GM23338 (cell line): ENCODE measurements around the gene TEKT4. TPM values are rescaled to one million over a fixed set of nuclear protein-coding genes. Genes with fewer than 3 reads are reported as not detected.
"Not testable (repeated sequence)": the region's sequence is repeated elsewhere in the genome, so short reads cannot be mapped to it uniquely, and the experiment has no call there.

Experiments
- ATAC-seq: fragments of 200-7000 bp; cut with Tn5 transposase; 3 replicates; pipeline ENCODE4 v1.9.1; 2020
- DNase-seq: peaks from one replicate; pipeline ENCODE4 v3.0.0-alpha.2; 2015; ENCODE audit warnings: low spot score
- H2AFZ ChIP-seq: fragments of 200-600 bp; sonication (generic); 2 replicates; pipeline ENCODE4 v1.8.0; 2016; ENCODE audit warnings: antibody characterized with exemption, mild to moderate bottlenecking, moderate library complexity
- H3F3A ChIP-seq: fragments of 200-600 bp; sonication (generic); replicated peaks from 2 replicates; pipeline ENCODE4 v1.8.0; 2017; ENCODE audit warnings: antibody characterized with exemption, mixed run types, low read depth
- H3K27ac ChIP-seq: fragments of 200-600 bp; sonication (generic); 2 replicates; pipeline ENCODE4 v1.6.1; 2016; ENCODE audit warnings: low read depth
- H3K27me3 ChIP-seq: fragments of 200-600 bp; sonication (generic); 2 replicates; pipeline ENCODE4 v1.8.0; 2016; ENCODE audit warnings: mild to moderate bottlenecking, mixed run types, moderate library complexity; ENCODE audit not compliant: insufficient read depth
- H3K36me3 ChIP-seq: fragments of 200-600 bp; sonication (generic); 2 replicates; pipeline ENCODE4 v1.8.0; 2016; ENCODE audit warnings: mild to moderate bottlenecking; ENCODE audit not compliant: insufficient read depth
- H3K4me1 ChIP-seq: fragments of 200-600 bp; sonication (generic); 2 replicates; pipeline ENCODE4 v1.8.0; 2016; ENCODE audit warnings: mild to moderate bottlenecking, moderate library complexity; ENCODE audit not compliant: insufficient read depth
- H3K4me2 ChIP-seq: fragments of 200-600 bp; sonication (generic); 2 replicates; pipeline ENCODE4 v1.7.1; 2017; ENCODE audit warnings: mixed run types
- H3K4me3 ChIP-seq: fragments of 200-600 bp; sonication (generic); 2 replicates; pipeline ENCODE4 v1.6.1; 2016; ENCODE audit warnings: mixed run types
- H3K79me2 ChIP-seq: fragments of 200-600 bp; sonication (generic); replicated peaks from 2 replicates; pipeline ENCODE4 v1.8.0; 2017; ENCODE audit warnings: mild to moderate bottlenecking; ENCODE audit not compliant: insufficient read depth
- H3K9me2 ChIP-seq: fragments of 200-600 bp; sonication (generic); 2 replicates; pipeline ENCODE4 v1.8.0; 2017; ENCODE audit not compliant: insufficient read depth
- H4K20me1 ChIP-seq: fragments of 200-600 bp; sonication (generic); replicated peaks from 2 replicates; pipeline ENCODE4 v1.8.0; 2017; ENCODE audit warnings: mild to moderate bottlenecking; ENCODE audit not compliant: insufficient read depth
- H3K27ac Mint-ChIP-seq: 2 replicates; pipeline ENCODE4 v1.8.0; 2020; ENCODE audit warnings: inconsistent platforms, mild to moderate bottlenecking, moderate library complexity, mixed read lengths
- H3K27me3 Mint-ChIP-seq: 3 replicates; pipeline ENCODE4 v1.8.0; 2022; ENCODE audit warnings: low read depth, mild to moderate bottlenecking, moderate library complexity, mixed read lengths, inconsistent platforms; ENCODE audit not compliant: insufficient read depth, poor library complexity
- H3K36me3 Mint-ChIP-seq: 3 replicates; pipeline ENCODE4 v1.8.0; 2021; ENCODE audit warnings: low read depth, mild to moderate bottlenecking, inconsistent platforms, moderate library complexity, mixed read lengths
- H3K4me1 Mint-ChIP-seq: 3 replicates; pipeline ENCODE4 v1.8.0; 2020; ENCODE audit warnings: mild to moderate bottlenecking, inconsistent platforms, mixed read lengths
- H3K4me3 Mint-ChIP-seq: 3 replicates; pipeline ENCODE4 v1.8.0; 2021; ENCODE audit warnings: moderate library complexity, mild to moderate bottlenecking, inconsistent platforms, mixed read lengths
- H3K9me3 Mint-ChIP-seq: 3 replicates; pipeline ENCODE4 v1.8.0; 2020; ENCODE audit warnings: moderate library complexity, mild to moderate bottlenecking, inconsistent platforms, mixed read lengths
- EZH2 ChIP-seq: fragments of 200-600 bp; sonication (generic); IDR thresholded peaks from one replicate; pipeline ENCODE4 v1.8.0; 2017; ENCODE audit warnings: antibody characterized with exemption, mild to moderate bottlenecking, low read depth; ENCODE audit not compliant: unreplicated experiment
- EZH2phosphoT487 ChIP-seq: fragments of 200-600 bp; sonication (generic); IDR thresholded peaks from one replicate; pipeline ENCODE4 v1.8.1; 2018; ENCODE audit warnings: antibody characterized with exemption; ENCODE audit not compliant: unreplicated experiment
- JUNB ChIP-seq: IDR thresholded peaks from one replicate; pipeline ENCODE4 v1.6.1; 2016; ENCODE audit warnings: antibody characterized with exemption; ENCODE audit not compliant: unreplicated experiment
- NANOG ChIP-seq: IDR thresholded peaks from 2 replicates; pipeline ENCODE4 v1.6.1; 2016; ENCODE audit warnings: antibody characterized with exemption, borderline replicate concordance
- STAT1 ChIP-seq: IDR thresholded peaks from one replicate; pipeline ENCODE4 v1.6.1; 2016; ENCODE audit warnings: antibody characterized with exemption; ENCODE audit not compliant: unreplicated experiment
- ZNF114 ChIP-seq: fragments of 250-450 bp; sonication (Bioruptor Pico); IDR thresholded peaks from 2 replicates; pipeline ENCODE4 v1.5.0; 2020; ENCODE audit warnings: mild to moderate bottlenecking, moderate library complexity
- polyA plus RNA-seq: library from polyadenylated mRNA; unstranded; fragments of >200 nt; fragmentation: Nextera tagmentation; extraction: Ambion mirVana; gene quantifications from 2 replicates; pipeline ENCODE4 v1.2.1, GENCODE V29; 2016
- total RNA-seq: library from RNA; depleted of rRNA; stranded (reverse); fragments of >200 nt; shearing (Covaris generic); gene quantifications from 2 replicates; pipeline ENCODE4 v1.2.3, GENCODE V29; 2014
- TF ChIP-seq, protein P1 (sequence below): IDR thresholded peaks from one replicate; pipeline ENCODE4 v1.6.1; 2018; ENCODE audit warnings: antibody characterized with exemption; ENCODE audit not compliant: unreplicated experiment
- TF ChIP-seq, protein P2 (sequence below): fragments of 250-450 bp; sonication (Bioruptor Pico); IDR thresholded peaks from 2 replicates; pipeline ENCODE4 v1.5.0; 2020; ENCODE audit warnings: mild to moderate bottlenecking, moderate library complexity

The TEKT4 gene
- total and polyA plus RNA-seq, 2 experiments from 2014 or later = not detected

DNA sequence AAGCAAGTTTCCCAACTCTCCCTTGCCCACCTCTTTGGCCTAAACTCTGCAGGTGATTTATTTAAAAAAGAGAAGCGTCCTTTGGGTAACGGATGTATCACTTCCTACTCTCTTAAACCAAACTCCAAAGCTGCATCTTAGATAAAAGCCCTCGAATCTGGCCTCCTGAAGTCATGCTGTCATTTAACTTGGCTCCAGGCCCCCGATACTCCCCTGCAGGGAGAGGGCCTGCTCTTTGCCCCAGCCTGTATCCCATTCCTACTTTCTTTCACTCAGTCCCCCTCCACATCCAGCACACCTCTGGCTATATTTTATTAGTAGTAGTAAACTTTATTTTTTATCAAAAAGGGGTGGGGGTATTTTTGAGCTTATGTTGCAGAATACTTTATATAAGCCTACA is 19.0 kb downstream of the TEKT4 start:
- peaks cover 52% of the 10 kb centered on the region for H3K4me1 ChIP-seq
- TF ChIP-seq STAT1 (no peak), EZH2 (no peak), NANOG (no peak), JUNB (no peak), EZH2phosphoT487 (no peak), ZNF114 (CRISPR knock-in tag) (no peak)
- TF ChIP-seq, protein P1, sequence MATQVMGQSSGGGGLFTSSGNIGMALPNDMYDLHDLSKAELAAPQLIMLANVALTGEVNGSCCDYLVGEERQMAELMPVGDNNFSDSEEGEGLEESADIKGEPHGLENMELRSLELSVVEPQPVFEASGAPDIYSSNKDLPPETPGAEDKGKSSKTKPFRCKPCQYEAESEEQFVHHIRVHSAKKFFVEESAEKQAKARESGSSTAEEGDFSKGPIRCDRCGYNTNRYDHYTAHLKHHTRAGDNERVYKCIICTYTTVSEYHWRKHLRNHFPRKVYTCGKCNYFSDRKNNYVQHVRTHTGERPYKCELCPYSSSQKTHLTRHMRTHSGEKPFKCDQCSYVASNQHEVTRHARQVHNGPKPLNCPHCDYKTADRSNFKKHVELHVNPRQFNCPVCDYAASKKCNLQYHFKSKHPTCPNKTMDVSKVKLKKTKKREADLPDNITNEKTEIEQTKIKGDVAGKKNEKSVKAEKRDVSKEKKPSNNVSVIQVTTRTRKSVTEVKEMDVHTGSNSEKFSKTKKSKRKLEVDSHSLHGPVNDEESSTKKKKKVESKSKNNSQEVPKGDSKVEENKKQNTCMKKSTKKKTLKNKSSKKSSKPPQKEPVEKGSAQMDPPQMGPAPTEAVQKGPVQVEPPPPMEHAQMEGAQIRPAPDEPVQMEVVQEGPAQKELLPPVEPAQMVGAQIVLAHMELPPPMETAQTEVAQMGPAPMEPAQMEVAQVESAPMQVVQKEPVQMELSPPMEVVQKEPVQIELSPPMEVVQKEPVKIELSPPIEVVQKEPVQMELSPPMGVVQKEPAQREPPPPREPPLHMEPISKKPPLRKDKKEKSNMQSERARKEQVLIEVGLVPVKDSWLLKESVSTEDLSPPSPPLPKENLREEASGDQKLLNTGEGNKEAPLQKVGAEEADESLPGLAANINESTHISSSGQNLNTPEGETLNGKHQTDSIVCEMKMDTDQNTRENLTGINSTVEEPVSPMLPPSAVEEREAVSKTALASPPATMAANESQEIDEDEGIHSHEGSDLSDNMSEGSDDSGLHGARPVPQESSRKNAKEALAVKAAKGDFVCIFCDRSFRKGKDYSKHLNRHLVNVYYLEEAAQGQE = no peak
- TF ChIP-seq, protein P2, sequence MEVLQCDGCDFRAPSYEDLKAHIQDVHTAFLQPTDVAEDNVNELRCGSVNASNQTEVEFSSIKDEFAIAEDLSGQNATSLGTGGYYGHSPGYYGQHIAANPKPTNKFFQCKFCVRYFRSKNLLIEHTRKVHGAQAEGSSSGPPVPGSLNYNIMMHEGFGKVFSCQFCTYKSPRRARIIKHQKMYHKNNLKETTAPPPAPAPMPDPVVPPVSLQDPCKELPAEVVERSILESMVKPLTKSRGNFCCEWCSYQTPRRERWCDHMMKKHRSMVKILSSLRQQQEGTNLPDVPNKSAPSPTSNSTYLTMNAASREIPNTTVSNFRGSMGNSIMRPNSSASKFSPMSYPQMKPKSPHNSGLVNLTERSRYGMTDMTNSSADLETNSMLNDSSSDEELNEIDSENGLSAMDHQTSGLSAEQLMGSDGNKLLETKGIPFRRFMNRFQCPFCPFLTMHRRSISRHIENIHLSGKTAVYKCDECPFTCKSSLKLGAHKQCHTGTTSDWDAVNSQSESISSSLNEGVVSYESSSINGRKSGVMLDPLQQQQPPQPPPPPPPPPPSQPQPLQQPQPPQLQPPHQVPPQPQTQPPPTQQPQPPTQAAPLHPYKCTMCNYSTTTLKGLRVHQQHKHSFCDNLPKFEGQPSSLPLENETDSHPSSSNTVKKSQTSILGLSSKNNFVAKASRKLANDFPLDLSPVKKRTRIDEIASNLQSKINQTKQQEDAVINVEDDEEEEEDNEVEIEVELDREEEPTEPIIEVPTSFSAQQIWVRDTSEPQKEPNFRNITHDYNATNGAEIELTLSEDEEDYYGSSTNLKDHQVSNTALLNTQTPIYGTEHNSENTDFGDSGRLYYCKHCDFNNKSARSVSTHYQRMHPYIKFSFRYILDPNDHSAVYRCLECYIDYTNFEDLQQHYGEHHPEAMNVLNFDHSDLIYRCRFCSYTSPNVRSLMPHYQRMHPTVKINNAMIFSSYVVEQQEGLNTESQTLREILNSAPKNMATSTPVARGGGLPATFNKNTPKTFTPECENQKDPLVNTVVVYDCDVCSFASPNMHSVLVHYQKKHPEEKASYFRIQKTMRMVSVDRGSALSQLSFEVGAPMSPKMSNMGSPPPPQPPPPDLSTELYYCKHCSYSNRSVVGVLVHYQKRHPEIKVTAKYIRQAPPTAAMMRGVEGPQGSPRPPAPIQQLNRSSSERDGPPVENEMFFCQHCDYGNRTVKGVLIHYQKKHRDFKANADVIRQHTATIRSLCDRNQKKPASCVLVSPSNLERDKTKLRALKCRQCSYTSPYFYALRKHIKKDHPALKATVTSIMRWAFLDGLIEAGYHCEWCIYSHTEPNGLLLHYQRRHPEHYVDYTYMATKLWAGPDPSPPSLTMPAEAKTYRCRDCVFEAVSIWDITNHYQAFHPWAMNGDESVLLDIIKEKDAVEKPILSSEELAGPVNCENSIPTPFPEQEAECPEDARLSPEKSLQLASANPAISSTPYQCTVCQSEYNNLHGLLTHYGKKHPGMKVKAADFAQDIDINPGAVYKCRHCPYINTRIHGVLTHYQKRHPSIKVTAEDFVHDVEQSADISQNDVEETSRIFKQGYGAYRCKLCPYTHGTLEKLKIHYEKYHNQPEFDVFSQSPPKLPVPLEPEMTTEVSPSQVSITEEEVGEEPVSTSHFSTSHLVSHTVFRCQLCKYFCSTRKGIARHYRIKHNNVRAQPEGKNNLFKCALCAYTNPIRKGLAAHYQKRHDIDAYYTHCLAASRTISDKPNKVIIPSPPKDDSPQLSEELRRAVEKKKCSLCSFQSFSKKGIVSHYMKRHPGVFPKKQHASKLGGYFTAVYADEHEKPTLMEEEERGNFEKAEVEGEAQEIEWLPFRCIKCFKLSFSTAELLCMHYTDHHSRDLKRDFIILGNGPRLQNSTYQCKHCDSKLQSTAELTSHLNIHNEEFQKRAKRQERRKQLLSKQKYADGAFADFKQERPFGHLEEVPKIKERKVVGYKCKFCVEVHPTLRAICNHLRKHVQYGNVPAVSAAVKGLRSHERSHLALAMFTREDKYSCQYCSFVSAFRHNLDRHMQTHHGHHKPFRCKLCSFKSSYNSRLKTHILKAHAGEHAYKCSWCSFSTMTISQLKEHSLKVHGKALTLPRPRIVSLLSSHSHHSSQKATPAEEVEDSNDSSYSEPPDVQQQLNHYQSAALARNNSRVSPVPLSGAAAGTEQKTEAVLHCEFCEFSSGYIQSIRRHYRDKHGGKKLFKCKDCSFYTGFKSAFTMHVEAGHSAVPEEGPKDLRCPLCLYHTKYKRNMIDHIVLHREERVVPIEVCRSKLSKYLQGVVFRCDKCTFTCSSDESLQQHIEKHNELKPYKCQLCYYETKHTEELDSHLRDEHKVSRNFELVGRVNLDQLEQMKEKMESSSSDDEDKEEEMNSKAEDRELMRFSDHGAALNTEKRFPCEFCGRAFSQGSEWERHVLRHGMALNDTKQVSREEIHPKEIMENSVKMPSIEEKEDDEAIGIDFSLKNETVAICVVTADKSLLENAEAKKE (CRISPR knock-in tag) = no peak
- peaks cover 69% of the 10 kb centered on the region for H3K4me1 Mint-ChIP-seq
- H3F3A ChIP-seq = no peaks in the 10 kb centered on the region
- no peaks in the 10 kb centered on the region for H3K79me2 ChIP-seq
- peak overlapping the region; percentile 77 for H3K27ac Mint-ChIP-seq
- peak overlapping the region; percentile 33; the same call in 2 of the 3 replicates for H3K4me3 Mint-ChIP-seq
- peak overlapping the region; percentile 80 for H3K27ac ChIP-seq
- H3K9me3 Mint-ChIP-seq = no peaks in the 10 kb centered on the region
- no peaks in the 10 kb centered on the region for H3K9me2 ChIP-seq
- no peak overlapping the region for H2AFZ ChIP-seq
- H3K4me2 ChIP-seq = peak overlapping the region; percentile 72
- ATAC-seq (peak; percentile 65), DNase-seq (peak; percentile 42)
- peak overlapping the region; percentile 39 for H3K4me3 ChIP-seq
- no peaks in the 10 kb centered on the region for H3K36me3 ChIP-seq
- H3K27me3 ChIP-seq = no peaks in the 10 kb centered on the region
- no peaks in the 10 kb centered on the region for H3K36me3 Mint-ChIP-seq
- H3K27me3 Mint-ChIP-seq = peaks cover 2% of the 10 kb centered on the region
- no peaks in the 10 kb centered on the region for H4K20me1 ChIP-seq

DNA sequence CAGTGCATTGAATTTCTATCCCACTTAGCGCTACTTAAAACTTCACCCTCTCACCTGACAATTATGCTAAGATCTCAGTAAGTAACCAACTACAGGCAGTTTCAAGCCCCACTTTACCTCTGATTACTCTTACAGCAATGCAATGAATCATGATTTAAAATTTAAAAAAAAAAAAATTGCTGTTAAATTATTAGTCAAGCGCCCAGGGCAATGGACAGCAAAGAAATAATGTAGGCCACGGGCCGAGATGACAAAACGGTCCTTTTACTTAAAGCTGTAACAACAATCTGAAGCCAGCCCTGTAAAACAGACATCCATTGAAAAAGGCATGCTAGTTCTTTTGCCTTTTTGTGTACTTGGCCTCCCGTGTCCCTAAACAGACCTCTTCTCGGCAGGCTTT is 24.0 kb downstream of the TEKT4 start:
- H3K27ac Mint-ChIP-seq = peak overlapping the region; percentile 34; the same call in 1 of the 2 replicates
- H4K20me1 ChIP-seq, H3K9me3 Mint-ChIP-seq, DNase-seq, H3K9me2 ChIP-seq, H3K4me3 ChIP-seq, H3K27me3 ChIP-seq, H3K4me3 Mint-ChIP-seq, H3K4me2 ChIP-seq, H3K36me3 ChIP-seq, H3F3A ChIP-seq, H3K36me3 Mint-ChIP-seq, H3K27ac ChIP-seq, H3K27me3 Mint-ChIP-seq, H3K79me2 ChIP-seq, ATAC-seq, H2AFZ ChIP-seq: not testable (repeated sequence)
- H3K4me1 ChIP-seq = peaks cover 51% of the 10 kb centered on the region
- H3K4me1 Mint-ChIP-seq = peaks cover 59% of the 10 kb centered on the region

DNA sequence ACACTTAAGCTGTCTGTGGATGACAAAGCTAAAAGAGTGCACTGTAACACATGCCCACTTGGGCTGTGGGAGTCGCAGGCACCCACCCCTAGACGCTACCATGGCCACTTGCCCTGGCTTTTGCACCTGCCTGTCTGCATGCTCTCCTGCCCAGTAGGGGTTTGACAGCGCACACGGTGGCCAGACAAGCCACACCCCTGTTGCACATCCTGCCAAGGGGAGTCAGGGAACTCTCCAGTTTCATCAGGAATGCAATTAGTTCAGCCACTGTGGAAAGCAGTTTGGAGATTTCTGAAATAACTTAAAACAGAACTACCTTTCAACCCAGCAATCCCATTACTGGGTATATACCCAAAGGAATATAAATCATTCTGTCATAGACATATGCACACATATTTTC is 35.7 kb downstream of the TEKT4 start:
- ATAC-seq, H3K36me3 Mint-ChIP-seq, H3K9me2 ChIP-seq, H3K27ac Mint-ChIP-seq, H3K27ac ChIP-seq, H2AFZ ChIP-seq, H3K27me3 ChIP-seq, H3K4me3 Mint-ChIP-seq, H3K79me2 ChIP-seq, H3K27me3 Mint-ChIP-seq, H3F3A ChIP-seq, DNase-seq, H4K20me1 ChIP-seq, H3K4me1 Mint-ChIP-seq, H3K4me2 ChIP-seq, H3K36me3 ChIP-seq, H3K4me1 ChIP-seq, H3K4me3 ChIP-seq: not testable (repeated sequence)
- H3K9me3 Mint-ChIP-seq = peaks cover 12% of the 10 kb centered on the region; the same call in 2 of the 3 replicates
